EL (cell line): ENCODE data around the gene MASP1.
"Not testable (repeated sequence)": the region's sequence is repeated elsewhere in the genome, so short reads cannot be mapped to it uniquely, and the experiment has no call there.

Source experiments
- DNase-seq: peaks from one replicate; pipeline ENCODE4 v3.0.0-alpha.2; 2016

Gene MASP1

GRCh38 chr3:187222801-187223200, 68.7 kb downstream of the MASP1 start:
- no peak for DNase-seq

DNA sequence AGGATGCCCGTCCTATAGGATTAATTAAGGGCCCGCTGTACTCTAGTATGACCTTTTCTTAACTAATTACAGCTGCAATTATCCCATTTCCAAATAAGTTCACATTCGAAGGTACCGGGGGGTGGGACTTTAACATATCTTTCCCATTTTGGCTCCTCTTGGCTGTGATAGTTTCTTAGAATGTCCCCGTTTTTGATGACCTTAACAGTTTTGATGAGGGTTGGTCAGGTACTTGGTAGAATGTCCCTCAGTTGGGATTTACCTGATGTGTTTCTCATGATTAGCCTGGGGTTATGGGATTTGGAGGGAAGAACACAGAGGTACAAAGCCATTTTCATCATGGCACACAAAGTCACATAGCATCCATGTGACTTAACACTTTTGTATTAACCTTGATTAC, 76.1 kb downstream of the MASP1 start:
- DNase-seq = no peak

DNA sequence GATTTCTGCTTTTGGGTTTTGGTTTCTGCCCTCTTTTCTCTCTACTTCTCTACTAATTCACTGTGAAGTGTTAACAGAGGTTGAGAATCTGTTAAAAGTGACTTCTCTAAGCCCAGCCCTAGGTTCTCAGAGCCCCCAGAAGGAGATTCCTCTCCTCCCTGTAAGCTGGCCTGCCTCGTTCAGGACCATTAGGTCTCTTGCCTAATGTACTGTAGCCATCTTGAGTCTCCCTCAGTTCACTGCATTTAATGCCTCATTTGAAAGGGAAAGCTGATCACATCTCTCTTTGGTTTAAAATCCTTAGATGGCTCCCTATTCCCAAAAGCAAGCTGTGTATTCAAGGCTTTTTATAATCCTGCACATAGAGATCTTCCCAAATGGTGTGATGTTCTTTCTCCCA, 77.9 kb downstream of the MASP1 start:
- DNase-seq = no peak

GRCh38 chr3:187212705-187213104, 78.8 kb downstream of the MASP1 start:
- DNase-seq = no peak

DNA sequence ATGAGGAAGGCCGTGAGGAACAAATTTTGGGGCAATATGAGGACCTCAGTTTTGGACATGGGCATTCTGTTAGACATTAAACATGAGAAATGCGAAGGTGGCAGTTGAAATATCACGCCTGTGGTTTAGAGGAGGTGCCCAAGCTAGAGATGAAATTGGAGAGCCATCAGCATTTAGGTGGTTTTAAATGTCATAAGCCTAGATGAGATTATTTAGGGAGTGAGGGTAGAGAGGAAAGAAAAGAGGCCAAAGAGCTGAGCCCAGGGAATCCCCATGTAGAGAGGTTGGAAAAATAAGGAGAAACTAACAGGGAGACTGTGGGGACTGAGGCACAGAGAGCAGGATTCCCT, 79.4 kb downstream of the MASP1 start:
- DNase-seq = no peak

GRCh38 chr3:187211532-187212195, 79.9 kb downstream of the MASP1 start:
- DNase-seq = peak; percentile 61

DNA sequence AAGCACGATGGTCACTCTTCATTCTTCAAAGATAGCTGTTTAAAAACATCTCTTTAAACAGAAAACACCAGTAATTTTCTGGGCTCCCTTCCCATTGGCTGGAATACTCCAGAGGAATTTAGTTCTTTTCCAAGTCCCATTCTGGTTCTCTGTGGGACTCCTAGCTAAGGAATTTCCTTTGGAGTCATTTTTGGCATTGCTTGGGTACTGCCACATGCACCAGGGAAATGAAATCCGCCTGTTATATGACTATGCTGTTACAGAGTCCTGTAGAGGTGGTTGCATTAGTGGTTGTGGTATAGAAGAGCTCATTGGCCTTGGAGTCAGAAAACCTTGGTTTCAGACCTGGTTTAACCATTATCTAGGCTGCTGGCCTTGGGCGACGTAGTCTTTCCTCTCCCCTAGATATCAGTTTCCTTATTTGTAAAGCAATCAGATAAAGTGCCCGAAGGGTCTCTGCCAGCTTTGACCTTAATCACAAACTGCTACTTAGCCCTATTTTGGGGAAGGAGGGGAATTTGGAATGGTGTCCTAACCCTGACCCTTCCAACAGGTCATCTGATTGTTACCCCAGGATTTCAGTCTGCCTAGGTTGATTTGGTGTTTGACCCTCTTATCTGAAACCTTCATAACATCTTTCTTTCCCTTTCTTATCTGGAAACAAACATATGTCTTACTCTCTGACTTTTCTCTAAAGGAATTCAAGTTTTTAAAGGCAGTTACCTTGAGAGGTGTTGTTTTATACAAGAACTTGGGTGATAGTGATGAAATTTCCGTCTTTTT, 80.8 kb downstream of the MASP1 start:
- peak; percentile 54 for DNase-seq

GRCh38 chr3:187210091-187210490, 81.4 kb downstream of the MASP1 start:
- no peak for DNase-seq

DNA sequence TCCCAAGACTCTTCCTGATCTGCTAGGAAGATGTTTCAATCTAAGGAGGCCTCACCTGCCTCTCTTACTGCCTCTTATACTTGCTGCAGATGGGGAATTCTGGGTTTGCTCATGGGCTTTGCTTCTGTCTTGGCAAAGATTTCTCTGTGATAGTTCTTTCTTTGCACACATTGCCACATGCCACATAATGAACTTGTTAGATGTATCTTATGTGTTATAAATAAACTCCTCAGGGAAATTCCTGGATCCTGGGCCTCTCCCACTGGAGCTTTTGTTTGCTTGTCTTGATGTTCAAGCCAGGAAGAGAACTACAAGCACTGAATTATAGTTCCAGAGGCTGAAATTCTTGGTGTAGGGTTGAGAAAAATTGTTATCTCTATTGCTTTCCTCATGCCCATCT, 82.0 kb downstream of the MASP1 start:
- no peak for DNase-seq

DNA sequence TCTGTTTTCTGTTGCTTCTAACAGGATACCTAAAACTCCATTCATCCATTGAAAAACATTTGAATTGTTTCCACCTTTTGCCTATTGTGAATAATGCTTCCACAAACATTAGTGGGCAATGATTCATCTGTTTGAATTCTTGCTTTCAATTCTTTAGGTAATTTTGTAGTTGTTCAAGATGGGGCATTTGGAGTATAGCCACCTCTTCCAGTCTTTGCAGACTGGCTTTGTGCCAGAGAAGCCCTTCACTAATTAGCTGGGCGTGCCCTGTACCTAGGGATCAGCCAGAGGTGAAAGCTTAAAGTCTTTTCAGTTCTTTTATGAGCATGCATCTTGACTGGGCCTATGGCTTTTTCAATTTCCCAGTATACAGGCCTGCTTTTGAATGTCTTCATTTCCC, 83.4 kb downstream of the MASP1 start:
- DNase-seq = peak; percentile 39

- no peak for DNase-seq
These were observed 83.9 kb downstream of the MASP1 start for GRCh38 chr3:187207624-187208023.

- no peak for DNase-seq
These were observed 84.5 kb downstream of the MASP1 start for GRCh38 chr3:187207062-187207461.

GRCh38 chr3:187205683-187206082, 85.9 kb downstream of the MASP1 start:
- DNase-seq = no peak

DNA sequence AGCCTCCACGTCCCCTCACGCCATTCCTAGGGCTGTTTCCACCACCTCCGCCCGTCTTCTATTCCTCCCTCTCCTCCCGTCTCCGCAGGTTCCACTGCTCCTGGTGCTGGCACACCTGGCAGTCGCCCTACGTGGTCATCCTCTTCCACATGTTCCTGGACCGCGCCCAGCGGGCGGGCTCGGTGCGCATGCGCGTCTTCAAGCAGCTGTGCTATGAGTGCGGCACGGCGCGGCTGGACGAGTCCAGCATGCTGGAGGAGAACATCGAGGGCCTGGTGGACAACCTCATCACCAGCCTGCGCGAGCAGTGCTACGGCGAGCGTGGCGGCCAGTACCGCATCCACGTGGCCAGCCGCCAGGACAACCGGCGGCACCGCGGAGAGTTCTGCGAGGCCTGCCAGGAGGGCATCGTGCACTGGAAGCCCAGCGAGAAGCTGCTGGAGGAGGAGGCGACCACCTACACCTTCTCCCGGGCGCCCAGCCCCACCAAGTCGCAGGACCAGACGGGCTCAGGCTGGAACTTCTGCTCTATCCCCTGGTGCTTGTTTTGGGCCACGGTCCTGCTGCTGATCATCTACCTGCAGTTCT, 92.0 kb downstream of the MASP1 start:
- not testable (repeated sequence) for DNase-seq

- no peak for DNase-seq
These were observed 93.0 kb downstream of the MASP1 start for GRCh38 chr3:187198490-187198889.

DNA sequence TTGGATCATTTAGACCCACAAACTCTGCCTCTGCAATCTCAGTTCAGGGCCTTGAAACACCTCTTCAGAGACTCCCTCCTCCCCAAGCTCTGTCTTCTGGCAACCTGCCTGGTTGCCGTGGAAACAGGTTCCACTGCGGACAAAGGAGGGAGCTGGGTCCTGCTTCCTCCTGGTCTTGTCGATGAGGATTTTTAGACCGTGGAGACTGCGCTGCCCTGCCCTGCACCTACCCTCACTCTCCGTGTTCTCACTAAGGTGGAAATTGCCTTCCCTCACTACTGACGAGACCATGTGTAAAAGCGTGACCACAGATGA, 94.2 kb downstream of the MASP1 start, which contains the start of gene RTP1:
TSS of gene RTP1 (plus strand) at position 152 of the 315 bp plus-strand sequence. CDS start at position 182, 30 bp downstream.
- no peak for DNase-seq

GRCh38 chr3:187196573-187197334, 94.8 kb downstream of the MASP1 start:
- DNase-seq = no peak

DNA sequence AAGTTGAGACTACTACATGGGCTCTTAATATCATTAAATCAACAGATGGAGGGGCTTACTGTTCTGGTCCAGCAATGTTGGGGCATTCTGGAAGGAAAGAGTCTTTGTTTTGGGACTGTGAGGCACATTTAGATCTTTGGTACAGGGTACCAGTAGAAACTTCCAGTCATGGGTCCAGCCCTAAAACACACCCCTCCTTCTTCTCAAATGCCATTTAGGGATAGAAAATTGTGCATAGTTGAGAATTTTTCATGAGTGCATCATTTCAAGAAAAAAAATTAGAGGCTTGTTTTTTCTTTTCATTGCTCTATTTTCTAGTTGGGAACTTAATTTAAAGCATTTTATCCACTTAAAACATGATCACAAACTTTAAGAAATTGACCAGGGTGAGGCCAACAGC, 98.4 kb downstream of the MASP1 start:
- DNase-seq = no peak

- DNase-seq = no peak
These were observed 100.3 kb downstream of the MASP1 start for GRCh38 chr3:187191271-187191670.

GRCh38 chr3:187188931-187189330, 102.6 kb downstream of the MASP1 start:
- DNase-seq = no peak

DNA sequence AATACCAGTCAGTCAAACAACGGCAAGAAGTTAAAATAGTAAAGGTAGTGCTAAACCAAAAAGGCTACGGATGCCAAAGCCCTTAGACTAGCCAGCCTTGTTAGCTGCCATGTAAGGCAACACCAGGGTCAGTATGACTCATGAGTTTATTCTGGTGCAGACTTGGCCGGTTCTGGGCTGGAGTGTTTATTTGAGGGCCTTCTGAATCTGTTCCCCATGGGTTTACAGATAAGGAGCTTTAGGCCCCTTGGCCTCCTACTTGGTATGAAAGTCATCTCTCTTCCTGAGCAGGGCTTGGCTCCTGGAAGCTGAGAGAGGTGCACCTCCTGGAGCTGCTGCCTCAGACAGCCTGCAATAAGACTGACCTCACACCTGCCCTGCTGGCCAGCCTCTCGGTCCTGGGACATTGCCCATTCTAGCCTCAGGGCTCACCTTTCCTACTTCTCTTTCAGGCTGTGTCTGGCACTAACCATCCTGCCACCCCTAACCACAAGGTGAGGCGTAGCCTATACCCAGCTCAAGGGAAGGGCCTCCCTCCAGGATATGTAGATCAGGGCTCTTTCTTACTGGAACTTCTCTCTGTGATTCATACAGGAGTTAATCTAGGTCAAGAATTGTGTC, 104.6 kb downstream of the MASP1 start:
- DNase-seq = peak; percentile 85

- DNase-seq = no peak
These were observed 105.2 kb downstream of the MASP1 start for GRCh38 chr3:187186375-187186774.

DNA sequence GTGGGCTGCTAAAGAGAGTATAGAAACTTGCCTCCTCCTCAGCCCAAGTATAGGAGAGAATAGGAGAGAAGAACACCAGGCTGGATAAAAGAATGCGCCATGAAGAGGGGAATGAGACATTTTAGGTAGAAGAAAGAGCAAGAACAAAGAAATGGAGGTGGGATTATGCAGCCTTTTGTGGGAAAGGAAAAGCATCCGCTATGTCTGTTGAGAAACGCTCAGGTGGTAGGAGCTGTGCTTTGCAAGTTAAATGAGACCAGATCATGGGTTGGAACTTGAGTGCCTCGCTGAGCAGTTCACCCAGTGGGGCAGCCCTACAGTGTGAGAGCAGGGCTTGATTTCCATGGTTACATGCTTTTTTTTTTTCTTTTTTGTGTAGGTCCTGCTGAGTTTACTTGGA, 105.8 kb downstream of the MASP1 start:
- DNase-seq = no peak
